Measurements from ENCODE around the gene RPL26. TPM values are rescaled to one million over a fixed set of nuclear protein-coding genes. Genes with fewer than 3 reads are reported as not detected.
A peak's percentile ranks its signal among the peaks of the same experiment; 100 is the strongest.

The RPL26 gene
- total RNA-seq, 1 donor from 2014 or later, result 1,901 TPM

DNA sequence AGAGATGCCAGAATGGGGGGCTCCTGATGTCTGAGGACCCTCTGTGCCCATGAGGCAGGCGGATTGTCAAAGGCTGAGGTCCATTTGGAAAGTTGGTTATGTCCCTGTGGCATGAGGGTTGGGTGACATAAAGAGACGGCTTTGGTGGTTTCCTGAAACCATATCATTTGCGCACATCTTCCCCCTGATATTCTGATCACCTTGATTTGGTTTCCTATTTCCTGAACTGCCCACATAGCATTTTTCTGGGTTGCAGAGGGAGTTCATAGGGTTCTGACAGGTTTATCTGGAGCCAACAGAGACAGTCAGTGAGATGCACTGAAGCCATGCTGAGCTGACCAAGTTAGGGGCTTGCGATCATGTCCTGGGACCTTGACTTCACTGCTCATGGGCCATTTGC lies 30.3 kb upstream of the RPL26 start:
- Mint-ChIP-seq H3K36me3 (ENCODE audit: low read depth, unreplicated experiment) (no peaks in the 10 kb centered on the region), H3K27ac (ENCODE audit: unreplicated experiment) (no peak overlapping the region), H3K4me3 (ENCODE audit: unreplicated experiment) (no peak overlapping the region), H3K4me1 (ENCODE audit: unreplicated experiment) (peaks cover 11% of the 10 kb centered on the region), H3K27me3 (ENCODE audit: unreplicated experiment) (peaks cover 7% of the 10 kb centered on the region), H3K9me3 (ENCODE audit: unreplicated experiment) (no peaks in the 10 kb centered on the region)
- DNase-seq (ENCODE audit: low spot score), result no peak
- TF ChIP-seq, protein P1, sequence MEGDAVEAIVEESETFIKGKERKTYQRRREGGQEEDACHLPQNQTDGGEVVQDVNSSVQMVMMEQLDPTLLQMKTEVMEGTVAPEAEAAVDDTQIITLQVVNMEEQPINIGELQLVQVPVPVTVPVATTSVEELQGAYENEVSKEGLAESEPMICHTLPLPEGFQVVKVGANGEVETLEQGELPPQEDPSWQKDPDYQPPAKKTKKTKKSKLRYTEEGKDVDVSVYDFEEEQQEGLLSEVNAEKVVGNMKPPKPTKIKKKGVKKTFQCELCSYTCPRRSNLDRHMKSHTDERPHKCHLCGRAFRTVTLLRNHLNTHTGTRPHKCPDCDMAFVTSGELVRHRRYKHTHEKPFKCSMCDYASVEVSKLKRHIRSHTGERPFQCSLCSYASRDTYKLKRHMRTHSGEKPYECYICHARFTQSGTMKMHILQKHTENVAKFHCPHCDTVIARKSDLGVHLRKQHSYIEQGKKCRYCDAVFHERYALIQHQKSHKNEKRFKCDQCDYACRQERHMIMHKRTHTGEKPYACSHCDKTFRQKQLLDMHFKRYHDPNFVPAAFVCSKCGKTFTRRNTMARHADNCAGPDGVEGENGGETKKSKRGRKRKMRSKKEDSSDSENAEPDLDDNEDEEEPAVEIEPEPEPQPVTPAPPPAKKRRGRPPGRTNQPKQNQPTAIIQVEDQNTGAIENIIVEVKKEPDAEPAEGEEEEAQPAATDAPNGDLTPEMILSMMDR (IDR thresholded peaks at IDR 0.05; ENCODE audit: unreplicated experiment), result no peak

GRCh38 chr17:8412089-8412488 lies 29.1 kb upstream of the RPL26 start:
- H3K4me1 Mint-ChIP-seq (ENCODE audit: unreplicated experiment), result peaks cover 8% of the 10 kb centered on the region
- H3K27ac Mint-ChIP-seq (ENCODE audit: unreplicated experiment), result no peak overlapping the region
- DNase-seq (ENCODE audit: low spot score), result no peak
- no peaks in the 10 kb centered on the region for H3K9me3 Mint-ChIP-seq (ENCODE audit: unreplicated experiment)
- TF ChIP-seq, protein P1 (IDR thresholded peaks at IDR 0.05; ENCODE audit: unreplicated experiment), result no peak
- no peak overlapping the region for H3K4me3 Mint-ChIP-seq (ENCODE audit: unreplicated experiment)
- peaks cover 8% of the 10 kb centered on the region for H3K27me3 Mint-ChIP-seq (ENCODE audit: unreplicated experiment)
- H3K36me3 Mint-ChIP-seq (ENCODE audit: low read depth, unreplicated experiment), result no peaks in the 10 kb centered on the region

- Mint-ChIP-seq H3K4me1 (ENCODE audit: unreplicated experiment) (peaks cover 8% of the 10 kb centered on the region), H3K27ac (ENCODE audit: unreplicated experiment) (no peak overlapping the region), H3K4me3 (ENCODE audit: unreplicated experiment) (no peak overlapping the region), H3K9me3 (ENCODE audit: unreplicated experiment) (no peaks in the 10 kb centered on the region), H3K27me3 (ENCODE audit: unreplicated experiment) (peaks cover 10% of the 10 kb centered on the region), H3K36me3 (ENCODE audit: low read depth, unreplicated experiment) (no peaks in the 10 kb centered on the region)
- no peak for DNase-seq (ENCODE audit: low spot score)
- TF ChIP-seq, protein P1 (IDR thresholded peaks at IDR 0.05; ENCODE audit: unreplicated experiment), result no peak
These were observed 27.9 kb upstream of the RPL26 start for GRCh38 chr17:8410883-8411238.

- Mint-ChIP-seq H3K9me3 (ENCODE audit: unreplicated experiment) (no peaks in the 10 kb centered on the region), H3K36me3 (ENCODE audit: low read depth, unreplicated experiment) (no peaks in the 10 kb centered on the region), H3K4me3 (ENCODE audit: unreplicated experiment) (no peak overlapping the region), H3K4me1 (ENCODE audit: unreplicated experiment) (peaks cover 8% of the 10 kb centered on the region), H3K27me3 (ENCODE audit: unreplicated experiment) (peaks cover 10% of the 10 kb centered on the region), H3K27ac (ENCODE audit: unreplicated experiment) (no peak overlapping the region)
- DNase-seq (ENCODE audit: low spot score), result peak; percentile 92
- TF ChIP-seq, protein P1 (IDR thresholded peaks at IDR 0.05; ENCODE audit: unreplicated experiment), result peak; percentile 92
These were observed 27.2 kb upstream of the RPL26 start for GRCh38 chr17:8409966-8410882.

GRCh38 chr17:8408371-8408770 lies 25.4 kb upstream of the RPL26 start:
- H3K9me3 Mint-ChIP-seq (ENCODE audit: unreplicated experiment), result no peaks in the 10 kb centered on the region
- H3K36me3 Mint-ChIP-seq (ENCODE audit: low read depth, unreplicated experiment), result no peaks in the 10 kb centered on the region
- H3K27ac Mint-ChIP-seq (ENCODE audit: unreplicated experiment), result no peak overlapping the region
- DNase-seq (ENCODE audit: low spot score), result no peak
- peaks cover 6% of the 10 kb centered on the region for H3K4me1 Mint-ChIP-seq (ENCODE audit: unreplicated experiment)
- TF ChIP-seq, protein P1 (IDR thresholded peaks at IDR 0.05; ENCODE audit: unreplicated experiment), result no peak
- H3K4me3 Mint-ChIP-seq (ENCODE audit: unreplicated experiment), result no peak overlapping the region
- peaks cover 10% of the 10 kb centered on the region for H3K27me3 Mint-ChIP-seq (ENCODE audit: unreplicated experiment)

Measured in endothelial cell (in vitro differentiated cells).